Measurements from ENCODE around the gene ACSL6. TPM values are rescaled to one million over a fixed set of nuclear protein-coding genes. Genes with fewer than 3 reads are reported as not detected.

Gene ACSL6
- total and polyA plus RNA-seq, 2 donors (not counting 1 experiment from before 2014, with no cell fraction given), result 0.03 to 0.62 TPM

GRCh38 chr5:132006331-132007120 is 4.9 kb downstream of the ACSL6 start:
- DNase-seq (no peak), ATAC-seq (ENCODE audit: low read depth) (no peak)
- 93% methylated on average over 3 of the region's 6 CpGs for WGBS (ENCODE audit: insufficient coverage)
- H3K27me3 ChIP-seq (replicated peaks in 1 of 4; ENCODE audit: control extremely low read depth in 1 of 4, control insufficient read depth in 3 of 4, insufficient read depth in 4 of 4, low read length in 3 of 4), result peaks cover 0 to 26% (median 11%) of the 10 kb centered on the region in 4 experiments
- peaks cover 29% of the 10 kb centered on the region for H3K27me3 Mint-ChIP-seq
- H3K9ac ChIP-seq (ENCODE audit: low read length), result no peak overlapping the region
- H3K9me3 Mint-ChIP-seq (ENCODE audit: insufficient read depth), result no peaks in the 10 kb centered on the region
- H3K27ac Mint-ChIP-seq, result no peak overlapping the region
- CTCF ChIA-PET, result interaction anchor here (0.6 to 7.6 kb wide), 16 partner anchors 8 to 583 kb away, joined by 3 to 405 read pairs (median 4); no protein-coding TSS in a partner anchor
- H3K36me3 ChIP-seq (replicated peaks in 1 of 2; ENCODE audit: control extremely low read depth in 1 of 2, control insufficient read depth in 1 of 2, extremely low read depth in 1 of 2, insufficient read depth in 2 of 2, low read length in 1 of 2), result no peaks in the 10 kb centered on the region
- H3K4me3 Mint-ChIP-seq, result no peak overlapping the region
- intact Hi-C loops (cut with micrococcal nuclease), result loop anchor here (5.0 kb wide), 1 partner anchor 489 kb away; no protein-coding TSS in a partner anchor
- no peaks in the 10 kb centered on the region for H4K20me1 ChIP-seq (ENCODE audit: control insufficient read depth, insufficient read depth, low read length, poor library complexity, severe bottlenecking)
- peaks cover 6 to 7% of the 10 kb centered on the region in 2 donors for H3K4me1 ChIP-seq (ENCODE audit: control insufficient read depth in 2 of 2, insufficient read depth in 2 of 2, low read length in 2 of 2)
- H3K4me3 ChIP-seq (ENCODE audit: control extremely low read depth in 1 of 5, extremely low read depth in 1 of 5, insufficient read depth in 1 of 5, low read depth in 2 of 5, low read length in 4 of 5), result no peak overlapping the region
- no peak for TF ChIP-seq CTCF (IDR thresholded peaks at IDR 0.05)
- no peak for TF ChIP-seq EZH2 (IDR thresholded peaks at IDR 0.05; ENCODE audit: borderline replicate concordance, insufficient read depth, low read depth, low read length, poor library complexity, severe bottlenecking)
- H3K4me2 ChIP-seq (replicated peaks; ENCODE audit: low read depth, low read length, poor library complexity, severe bottlenecking), result no peak overlapping the region
- H2AFZ ChIP-seq (ENCODE audit: insufficient read depth, low read depth, low read length, poor library complexity, severe bottlenecking), result no peak overlapping the region
- no peak overlapping the region for H3K27ac ChIP-seq (ENCODE audit: low read length in 2 of 2)
- H3K79me2 ChIP-seq (ENCODE audit: control insufficient read depth, insufficient read depth, low read length), result no peaks in the 10 kb centered on the region
- peaks cover 9% of the 10 kb centered on the region for H3K4me1 Mint-ChIP-seq
- POLR2A ChIA-PET, result no interaction called here
- H3K9me3 ChIP-seq (ENCODE audit: control extremely low read depth in 1 of 3, control insufficient read depth in 2 of 3, insufficient read depth in 1 of 3, low read length in 2 of 3), result peaks cover 0 to 6% (median 0%) of the 10 kb centered on the region in 3 donors

GRCh38 chr5:132005591-132005990 is 5.9 kb downstream of the ACSL6 start:
- no peak overlapping the region for H3K4me2 ChIP-seq (replicated peaks; ENCODE audit: low read depth, low read length, poor library complexity, severe bottlenecking)
- DNase-seq, result no peak
- H4K20me1 ChIP-seq (ENCODE audit: control insufficient read depth, insufficient read depth, low read length, poor library complexity, severe bottlenecking), result no peaks in the 10 kb centered on the region
- H3K4me3 Mint-ChIP-seq, result no peak overlapping the region
- peaks cover 29% of the 10 kb centered on the region for H3K27me3 Mint-ChIP-seq
- WGBS (ENCODE audit: insufficient coverage), result 100% methylated on average over 3 of the region's 3 CpGs
- H3K4me1 Mint-ChIP-seq, result peaks cover 2% of the 10 kb centered on the region
- no peaks in the 10 kb centered on the region for H3K9me3 Mint-ChIP-seq (ENCODE audit: insufficient read depth)
- H3K27ac Mint-ChIP-seq, result no peak overlapping the region
- H3K4me3 ChIP-seq (ENCODE audit: control extremely low read depth in 1 of 5, extremely low read depth in 1 of 5, insufficient read depth in 1 of 5, low read depth in 2 of 5, low read length in 4 of 5), result no peak overlapping the region
- no peaks in the 10 kb centered on the region for H3K4me1 ChIP-seq (ENCODE audit: control insufficient read depth in 2 of 2, insufficient read depth in 2 of 2, low read length in 2 of 2)
- H3K9me3 ChIP-seq (ENCODE audit: control extremely low read depth in 1 of 3, control insufficient read depth in 2 of 3, insufficient read depth in 1 of 3, low read length in 2 of 3), result no peaks in the 10 kb centered on the region
- no peaks in the 10 kb centered on the region for H3K36me3 ChIP-seq (replicated peaks in 1 of 2; ENCODE audit: control extremely low read depth in 1 of 2, control insufficient read depth in 1 of 2, extremely low read depth in 1 of 2, insufficient read depth in 2 of 2, low read length in 1 of 2)
- no peak overlapping the region for H3K9ac ChIP-seq (ENCODE audit: low read length)
- TF ChIP-seq EZH2 (IDR thresholded peaks at IDR 0.05; ENCODE audit: borderline replicate concordance, insufficient read depth, low read depth, low read length, poor library complexity, severe bottlenecking), result no peak
- no peak for TF ChIP-seq CTCF (IDR thresholded peaks at IDR 0.05)
- peaks cover 0 to 18% (median 6%) of the 10 kb centered on the region in 4 experiments for H3K27me3 ChIP-seq (replicated peaks in 1 of 4; ENCODE audit: control extremely low read depth in 1 of 4, control insufficient read depth in 3 of 4, insufficient read depth in 4 of 4, low read length in 3 of 4)
- ChIA-PET POLR2A (no interaction called here), CTCF (interaction anchor here (0.7 to 7.6 kb wide), 8 partner anchors 22 to 582 kb away, joined by 3 to 405 read pairs (median 3); no protein-coding TSS in a partner anchor)
- no peaks in the 10 kb centered on the region for H3K79me2 ChIP-seq (ENCODE audit: control insufficient read depth, insufficient read depth, low read length)
- no peak overlapping the region for H2AFZ ChIP-seq (ENCODE audit: insufficient read depth, low read depth, low read length, poor library complexity, severe bottlenecking)
- intact Hi-C loops (cut with micrococcal nuclease), result loop anchor here (5.0 kb wide), 1 partner anchor 488 kb away; no protein-coding TSS in a partner anchor
- H3K27ac ChIP-seq (ENCODE audit: low read length in 2 of 2), result no peak overlapping the region
- ATAC-seq (ENCODE audit: low read depth), result no peak
